HL-60 (cell line): ENCODE measurements around the gene NFIX.

Source experiments
- SPI1 ChIP-seq: IDR thresholded peaks from 2 replicates; pipeline ENCODE4 v1.6.1; 2012; ENCODE audit warnings: low read depth, mild to moderate bottlenecking, borderline replicate concordance
- TF ChIP-seq, protein P1 (sequence below): IDR thresholded peaks from one replicate; pipeline ENCODE4 v1.5.1; 2011; ENCODE audit warnings: low read length, control low read depth, inconsistent platforms; ENCODE audit not compliant: insufficient read depth

DNA sequence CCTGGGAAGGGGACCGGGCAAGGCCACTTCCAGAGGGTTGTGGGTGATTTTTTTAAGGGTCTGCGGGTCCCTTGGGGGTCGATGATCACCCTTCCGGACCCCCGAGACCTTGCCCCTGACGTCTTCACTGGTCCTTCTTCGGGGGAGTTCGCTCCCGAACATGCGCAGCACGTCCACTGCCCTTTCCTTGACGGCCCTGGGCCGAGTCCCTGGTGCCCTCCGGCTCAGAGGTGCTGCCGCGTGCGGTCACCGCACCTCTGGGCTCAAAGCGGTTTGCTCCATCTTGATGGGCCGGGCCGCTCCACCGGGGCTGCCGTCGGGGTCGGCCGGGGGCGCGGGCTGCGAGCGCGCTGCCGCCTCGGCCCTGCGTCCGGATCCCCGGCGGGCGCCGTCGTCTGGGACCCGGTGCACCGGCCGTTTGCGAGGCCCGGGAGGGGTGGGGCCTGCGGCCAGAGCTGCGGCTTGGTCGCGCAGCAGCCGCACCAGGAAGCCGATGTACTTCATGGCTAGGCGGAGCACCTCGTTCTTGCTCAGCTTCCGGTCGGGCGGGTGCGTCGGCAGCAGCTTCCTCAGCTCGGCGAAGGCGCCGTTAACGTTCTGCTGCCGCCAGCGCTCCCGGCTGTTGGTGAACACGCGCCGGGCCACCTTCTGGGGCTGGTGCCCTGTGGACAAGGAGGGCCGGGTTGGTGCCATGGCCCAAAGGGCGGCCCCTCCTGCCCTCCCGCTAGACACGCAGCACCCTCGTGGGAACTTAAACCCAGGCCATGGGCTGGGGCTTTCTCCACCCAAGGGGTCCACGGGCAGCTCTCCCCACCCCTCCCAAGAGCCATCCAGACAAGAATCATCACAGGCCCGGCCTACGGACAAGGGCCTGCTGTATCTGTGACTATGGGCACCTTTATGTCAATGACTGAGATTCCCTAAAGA lies 104.1 kb downstream of the NFIX start:
- TF ChIP-seq, protein P1, sequence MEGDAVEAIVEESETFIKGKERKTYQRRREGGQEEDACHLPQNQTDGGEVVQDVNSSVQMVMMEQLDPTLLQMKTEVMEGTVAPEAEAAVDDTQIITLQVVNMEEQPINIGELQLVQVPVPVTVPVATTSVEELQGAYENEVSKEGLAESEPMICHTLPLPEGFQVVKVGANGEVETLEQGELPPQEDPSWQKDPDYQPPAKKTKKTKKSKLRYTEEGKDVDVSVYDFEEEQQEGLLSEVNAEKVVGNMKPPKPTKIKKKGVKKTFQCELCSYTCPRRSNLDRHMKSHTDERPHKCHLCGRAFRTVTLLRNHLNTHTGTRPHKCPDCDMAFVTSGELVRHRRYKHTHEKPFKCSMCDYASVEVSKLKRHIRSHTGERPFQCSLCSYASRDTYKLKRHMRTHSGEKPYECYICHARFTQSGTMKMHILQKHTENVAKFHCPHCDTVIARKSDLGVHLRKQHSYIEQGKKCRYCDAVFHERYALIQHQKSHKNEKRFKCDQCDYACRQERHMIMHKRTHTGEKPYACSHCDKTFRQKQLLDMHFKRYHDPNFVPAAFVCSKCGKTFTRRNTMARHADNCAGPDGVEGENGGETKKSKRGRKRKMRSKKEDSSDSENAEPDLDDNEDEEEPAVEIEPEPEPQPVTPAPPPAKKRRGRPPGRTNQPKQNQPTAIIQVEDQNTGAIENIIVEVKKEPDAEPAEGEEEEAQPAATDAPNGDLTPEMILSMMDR = no peak
- no peak for TF ChIP-seq SPI1
